Mesothelial cell of epicardium (in vitro differentiated cells): ENCODE measurements around the gene PIEZO2. TPM values are rescaled to one million over a fixed set of nuclear protein-coding genes. Genes with fewer than 3 reads are reported as not detected.

Experiments used
- DNase-seq, 2 experiments: peaks; one replicate each; pipeline ENCODE4 v3.0.0; 2021; ENCODE audit warnings: low spot score in 2 of 2; ENCODE audit not compliant: unreplicated experiment in 2 of 2
- H3K27ac Mint-ChIP-seq: 2 replicates; pipeline ENCODE4 v1.8.0; 2021; ENCODE audit warnings: mixed read lengths
- H3K27me3 Mint-ChIP-seq: 2 replicates; pipeline ENCODE4 v1.8.0; 2021; ENCODE audit warnings: low read depth, mixed read lengths
- H3K36me3 Mint-ChIP-seq: 2 replicates; pipeline ENCODE4 v1.8.0; 2021; ENCODE audit warnings: mixed read lengths
- H3K4me1 Mint-ChIP-seq: 2 replicates; pipeline ENCODE4 v1.8.0; 2021; ENCODE audit warnings: mixed read lengths
- H3K4me3 Mint-ChIP-seq: 2 replicates; pipeline ENCODE4 v1.8.0; 2021; ENCODE audit warnings: mild to moderate bottlenecking, moderate library complexity, mixed read lengths
- H3K9me3 Mint-ChIP-seq: 2 replicates; pipeline ENCODE4 v1.8.0; 2021; ENCODE audit warnings: mixed read lengths
- total RNA-seq: library from RNA; stranded (reverse); gene quantifications from 3 replicates; pipeline ENCODE4 v1.2.1, GENCODE V29; 2021
- TF ChIP-seq, protein P1 (sequence below): fragments of 200-600 bp; sonication (generic); IDR thresholded peaks from one replicate; pipeline ENCODE4 v1.5.0; 2021; ENCODE audit warnings: antibody characterized with exemption; ENCODE audit not compliant: unreplicated experiment

Gene PIEZO2
- total RNA-seq, 1 donor from 2014 or later: 36.7 TPM

DNA sequence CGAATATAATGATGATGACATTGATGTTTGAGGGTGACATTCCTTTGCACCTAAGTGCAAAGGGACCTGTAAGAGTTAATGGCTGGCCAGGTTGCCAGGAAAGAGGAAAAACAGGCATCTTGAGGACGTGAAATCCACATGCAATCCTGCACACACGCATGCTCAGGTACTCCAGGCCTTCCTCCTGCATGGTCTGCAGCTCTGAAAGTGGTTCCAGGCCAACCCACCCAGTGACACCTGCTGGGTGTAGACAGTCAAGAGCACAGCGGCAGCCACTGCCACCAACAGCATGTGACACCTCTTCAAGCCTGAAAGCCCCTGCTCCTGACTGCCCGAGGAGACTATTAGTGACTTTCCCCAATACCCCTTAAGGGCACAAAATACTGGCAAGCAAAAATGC lies 101.6 kb downstream of the PIEZO2 start:
- H3K27me3 Mint-ChIP-seq: no peaks in the 10 kb centered on the region
- TF ChIP-seq, protein P1, sequence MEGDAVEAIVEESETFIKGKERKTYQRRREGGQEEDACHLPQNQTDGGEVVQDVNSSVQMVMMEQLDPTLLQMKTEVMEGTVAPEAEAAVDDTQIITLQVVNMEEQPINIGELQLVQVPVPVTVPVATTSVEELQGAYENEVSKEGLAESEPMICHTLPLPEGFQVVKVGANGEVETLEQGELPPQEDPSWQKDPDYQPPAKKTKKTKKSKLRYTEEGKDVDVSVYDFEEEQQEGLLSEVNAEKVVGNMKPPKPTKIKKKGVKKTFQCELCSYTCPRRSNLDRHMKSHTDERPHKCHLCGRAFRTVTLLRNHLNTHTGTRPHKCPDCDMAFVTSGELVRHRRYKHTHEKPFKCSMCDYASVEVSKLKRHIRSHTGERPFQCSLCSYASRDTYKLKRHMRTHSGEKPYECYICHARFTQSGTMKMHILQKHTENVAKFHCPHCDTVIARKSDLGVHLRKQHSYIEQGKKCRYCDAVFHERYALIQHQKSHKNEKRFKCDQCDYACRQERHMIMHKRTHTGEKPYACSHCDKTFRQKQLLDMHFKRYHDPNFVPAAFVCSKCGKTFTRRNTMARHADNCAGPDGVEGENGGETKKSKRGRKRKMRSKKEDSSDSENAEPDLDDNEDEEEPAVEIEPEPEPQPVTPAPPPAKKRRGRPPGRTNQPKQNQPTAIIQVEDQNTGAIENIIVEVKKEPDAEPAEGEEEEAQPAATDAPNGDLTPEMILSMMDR: no peak
- no peak for DNase-seq
- H3K4me3 Mint-ChIP-seq: no peak overlapping the region
- H3K27ac Mint-ChIP-seq: no peak overlapping the region
- H3K9me3 Mint-ChIP-seq: peaks cover 14% of the 10 kb centered on the region
- peaks cover 32% of the 10 kb centered on the region for H3K4me1 Mint-ChIP-seq
- peaks cover 5% of the 10 kb centered on the region for H3K36me3 Mint-ChIP-seq

DNA sequence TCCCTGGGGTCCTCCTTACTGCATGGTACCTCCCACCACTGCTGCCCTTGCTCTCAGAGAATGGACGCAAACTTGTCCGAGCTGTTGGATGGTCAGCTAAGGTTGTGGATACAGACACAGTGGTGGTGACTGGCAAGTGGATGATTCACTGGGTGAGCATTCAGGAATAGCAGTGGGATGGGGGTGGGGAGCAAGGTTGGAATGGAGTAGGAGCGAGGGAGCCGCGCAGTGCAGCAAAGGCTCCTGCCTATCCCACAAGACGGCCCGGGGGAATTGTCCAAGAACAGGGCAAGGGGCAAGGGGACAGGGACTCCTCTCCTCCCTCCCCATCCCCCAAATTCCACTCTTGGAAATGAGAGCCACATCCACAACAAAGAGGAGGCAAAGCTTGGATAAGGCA lies 102.2 kb downstream of the PIEZO2 start:
- Mint-ChIP-seq H3K36me3 (peaks cover 5% of the 10 kb centered on the region), H3K4me3 (no peak overlapping the region), H3K9me3 (peaks cover 14% of the 10 kb centered on the region), H3K4me1 (peaks cover 34% of the 10 kb centered on the region), H3K27me3 (no peaks in the 10 kb centered on the region), H3K27ac (peak overlapping the region; percentile 40)
- TF ChIP-seq, protein P1: no peak
- no peak for DNase-seq

DNA sequence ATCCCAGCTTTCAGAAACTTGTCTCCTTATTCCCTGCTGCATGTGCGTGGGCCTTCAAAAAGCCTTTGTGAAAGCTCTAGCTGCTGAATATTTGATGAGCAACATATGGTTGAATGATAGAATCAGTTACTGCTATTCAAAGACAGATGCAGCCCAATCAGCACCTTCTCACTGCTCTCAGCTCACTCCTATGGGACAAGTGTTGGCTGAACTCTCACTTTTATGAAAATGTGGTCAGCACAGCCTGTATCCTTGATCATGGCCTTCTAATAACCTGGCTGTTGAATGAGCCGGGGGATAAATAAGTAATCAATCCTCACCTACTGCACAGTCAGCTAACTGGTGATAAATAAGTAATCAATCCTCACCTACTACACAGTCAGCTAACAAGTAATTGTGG lies 103.2 kb downstream of the PIEZO2 start:
- no peak for DNase-seq
- no peak overlapping the region for H3K4me3 Mint-ChIP-seq
- no peak overlapping the region for H3K27ac Mint-ChIP-seq
- H3K4me1 Mint-ChIP-seq: peaks cover 30% of the 10 kb centered on the region
- no peaks in the 10 kb centered on the region for H3K27me3 Mint-ChIP-seq
- TF ChIP-seq, protein P1: no peak
- peaks cover 14% of the 10 kb centered on the region for H3K9me3 Mint-ChIP-seq
- peaks cover 5% of the 10 kb centered on the region for H3K36me3 Mint-ChIP-seq

- H3K27ac Mint-ChIP-seq: no peak overlapping the region
- no peaks in the 10 kb centered on the region for H3K27me3 Mint-ChIP-seq
- TF ChIP-seq, protein P1: no peak
- H3K36me3 Mint-ChIP-seq: peaks cover 5% of the 10 kb centered on the region
- peaks cover 7% of the 10 kb centered on the region for H3K9me3 Mint-ChIP-seq
- peaks cover 24% of the 10 kb centered on the region for H3K4me1 Mint-ChIP-seq
- DNase-seq: no peak
- H3K4me3 Mint-ChIP-seq: no peak overlapping the region
Measured at GRCh38 chr18:11043694-11044093, 105.7 kb downstream of the PIEZO2 start.

GRCh38 chr18:11042247-11042646 lies 107.1 kb downstream of the PIEZO2 start:
- no peak for DNase-seq
- Mint-ChIP-seq H3K36me3 (peaks cover 5% of the 10 kb centered on the region), H3K9me3 (peaks cover 7% of the 10 kb centered on the region), H3K27me3 (no peaks in the 10 kb centered on the region), H3K4me3 (no peak overlapping the region), H3K4me1 (peaks cover 22% of the 10 kb centered on the region), H3K27ac (no peak overlapping the region)
- TF ChIP-seq, protein P1: no peak
